Fibroblast of lung (primary cell): ENCODE data around the gene ITIH2. TPM values are rescaled to one million over a fixed set of nuclear protein-coding genes. Genes with fewer than 3 reads are reported as not detected.
"Not testable (repeated sequence)": the region's sequence is repeated elsewhere in the genome, so short reads cannot be mapped to it uniquely, and the experiment has no call there.

Experiments used
- DNase-seq, 2 donors: peaks; one replicate each; pipeline versions ENCODE4 v3.0.0 to v3.0.0-alpha.2; 2010; ENCODE audit warnings: low read depth in 2 of 2
- H2AFZ ChIP-seq: 2 replicates; pipeline ENCODE4 v1.5.1; 2012; ENCODE audit warnings: low read length, control low read depth, inconsistent platforms
- H3K27ac ChIP-seq: 2 replicates; pipeline ENCODE4 v1.5.1; 2011; ENCODE audit warnings: low read length, control low read depth; ENCODE audit not compliant: insufficient read depth
- H3K27me3 ChIP-seq: 2 replicates; pipeline ENCODE4 v1.5.1; 2011; ENCODE audit warnings: mild to moderate bottlenecking, low read length; ENCODE audit not compliant: control insufficient read depth, insufficient read depth
- H3K36me3 ChIP-seq: 2 replicates; pipeline ENCODE4 v1.5.1; 2011; ENCODE audit warnings: low read length; ENCODE audit not compliant: control insufficient read depth, insufficient read depth
- H3K4me1 ChIP-seq: 2 replicates; pipeline ENCODE4 v1.5.1; 2011; ENCODE audit warnings: low read length; ENCODE audit not compliant: control insufficient read depth, insufficient read depth; ENCODE audit errors: extremely low read depth
- H3K4me2 ChIP-seq: 2 replicates; pipeline ENCODE4 v1.5.1; 2011; ENCODE audit warnings: low read length, control low read depth; ENCODE audit not compliant: insufficient read depth; ENCODE audit errors: extremely low read depth
- H3K4me3 ChIP-seq, 4 experiments: fragments of 200-600 bp in 1 of 4; sonication (generic) in 1 of 4; replicated peaks in 1 of 4; 2 replicates each; pipeline ENCODE4 v1.5.1; 2011 to 2016; ENCODE audit warnings: low read length in 4 of 4, low read depth in 3 of 4, mild to moderate bottlenecking in 3 of 4, control low read depth in 2 of 4, inconsistent platforms in 1 of 4, mixed read lengths in 1 of 4; ENCODE audit not compliant: insufficient read depth in 1 of 4; ENCODE audit errors: control extremely low read depth in 1 of 4
- H3K79me2 ChIP-seq: 2 replicates; pipeline ENCODE4 v1.5.1; 2012; ENCODE audit warnings: mild to moderate bottlenecking, low read length, inconsistent platforms; ENCODE audit not compliant: control insufficient read depth, insufficient read depth
- H3K9ac ChIP-seq: 2 replicates; pipeline ENCODE4 v1.5.1; 2011; ENCODE audit warnings: mild to moderate bottlenecking, low read length, control low read depth; ENCODE audit not compliant: insufficient read depth
- H3K9me3 ChIP-seq: 2 replicates; pipeline ENCODE4 v1.5.1; 2012; ENCODE audit warnings: low read depth, low read length; ENCODE audit not compliant: control insufficient read depth, insufficient read depth
- H4K20me1 ChIP-seq: 2 replicates; pipeline ENCODE4 v1.5.1; 2011; ENCODE audit warnings: low read length; ENCODE audit not compliant: control insufficient read depth, insufficient read depth; ENCODE audit errors: extremely low read depth
- EZH2 ChIP-seq: IDR thresholded peaks from 2 replicates; pipeline ENCODE4 v1.5.1; 2012; ENCODE audit warnings: low read length, control low read depth, mild to moderate bottlenecking; ENCODE audit errors: missing control alignments
- polyA plus RNA-seq, 2 donors: library from polyadenylated mRNA; depleted of rRNA in 1 of 2; stranded (reverse) in 1 of 2; unstranded in 1 of 2; fragments of >200 nt; gene quantifications; 2 replicates each; pipeline ENCODE4 v1.2.1, GENCODE V29; 2011 to 2012; ENCODE audit warnings: missing spikeins in 1 of 2
- total RNA-seq: library from RNA; depleted of rRNA; stranded (reverse); fragments of >200 nt; gene quantifications from 2 replicates; pipeline ENCODE4 v1.2.1, GENCODE V29; 2014
- TF ChIP-seq, protein P1 (sequence below), 2 donors: IDR thresholded peaks in 1 of 2; conservative IDR thresholded peaks in 1 of 2; 1 replicate in 1 of 2; 2 replicates in 1 of 2; pipeline ENCODE4 v1.5.1; 2011 to 2012; ENCODE audit warnings: low read length in 2 of 2, control low read depth in 1 of 2, inconsistent platforms in 1 of 2, low read depth in 1 of 2, mild to moderate bottlenecking in 1 of 2

ITIH2 gene
- total and polyA plus RNA-seq, 2 donors (not counting 1 experiment from before 2014, with no cell fraction given) = not detected

DNA sequence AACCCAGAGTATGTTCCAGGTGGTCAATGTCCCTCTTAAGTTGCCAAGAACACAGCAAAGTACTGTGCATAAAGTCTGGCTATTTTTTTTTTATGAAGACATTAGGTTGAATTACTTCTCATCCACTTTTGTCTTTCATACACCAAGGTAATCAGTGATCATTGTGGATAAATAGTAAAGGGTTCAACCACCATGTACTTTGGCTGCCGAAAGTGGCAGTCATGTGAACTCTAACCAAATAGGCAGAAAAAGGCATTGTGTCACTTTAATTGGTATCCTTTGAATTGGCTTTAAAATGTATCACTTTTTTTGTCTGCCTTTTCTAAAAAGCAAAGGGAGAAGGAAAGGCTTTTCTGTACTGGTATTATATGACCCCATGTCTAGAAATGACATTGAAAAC lies 7.3 kb downstream of the ITIH2 start:
- no peak for DNase-seq
- H4K20me1 ChIP-seq = no peaks in the 10 kb centered on the region
- no peak overlapping the region for H2AFZ ChIP-seq
- H3K36me3 ChIP-seq = no peaks in the 10 kb centered on the region
- no peak overlapping the region for H3K9ac ChIP-seq
- H3K4me2 ChIP-seq = no peak overlapping the region
- TF ChIP-seq EZH2 = no peak
- TF ChIP-seq, protein P1, sequence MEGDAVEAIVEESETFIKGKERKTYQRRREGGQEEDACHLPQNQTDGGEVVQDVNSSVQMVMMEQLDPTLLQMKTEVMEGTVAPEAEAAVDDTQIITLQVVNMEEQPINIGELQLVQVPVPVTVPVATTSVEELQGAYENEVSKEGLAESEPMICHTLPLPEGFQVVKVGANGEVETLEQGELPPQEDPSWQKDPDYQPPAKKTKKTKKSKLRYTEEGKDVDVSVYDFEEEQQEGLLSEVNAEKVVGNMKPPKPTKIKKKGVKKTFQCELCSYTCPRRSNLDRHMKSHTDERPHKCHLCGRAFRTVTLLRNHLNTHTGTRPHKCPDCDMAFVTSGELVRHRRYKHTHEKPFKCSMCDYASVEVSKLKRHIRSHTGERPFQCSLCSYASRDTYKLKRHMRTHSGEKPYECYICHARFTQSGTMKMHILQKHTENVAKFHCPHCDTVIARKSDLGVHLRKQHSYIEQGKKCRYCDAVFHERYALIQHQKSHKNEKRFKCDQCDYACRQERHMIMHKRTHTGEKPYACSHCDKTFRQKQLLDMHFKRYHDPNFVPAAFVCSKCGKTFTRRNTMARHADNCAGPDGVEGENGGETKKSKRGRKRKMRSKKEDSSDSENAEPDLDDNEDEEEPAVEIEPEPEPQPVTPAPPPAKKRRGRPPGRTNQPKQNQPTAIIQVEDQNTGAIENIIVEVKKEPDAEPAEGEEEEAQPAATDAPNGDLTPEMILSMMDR (conservative IDR thresholded peaks at IDR 0.05 in 1 of 2, IDR thresholded peaks at IDR 0.05 in 1 of 2; ENCODE audit: low read depth in 1 of 2, low read length in 2 of 2) = no peak
- no peaks in the 10 kb centered on the region for H3K9me3 ChIP-seq
- no peaks in the 10 kb centered on the region for H3K27me3 ChIP-seq
- H3K4me1 ChIP-seq = no peaks in the 10 kb centered on the region
- no peaks in the 10 kb centered on the region for H3K79me2 ChIP-seq
- no peak overlapping the region for H3K4me3 ChIP-seq
- no peak overlapping the region for H3K27ac ChIP-seq

DNA sequence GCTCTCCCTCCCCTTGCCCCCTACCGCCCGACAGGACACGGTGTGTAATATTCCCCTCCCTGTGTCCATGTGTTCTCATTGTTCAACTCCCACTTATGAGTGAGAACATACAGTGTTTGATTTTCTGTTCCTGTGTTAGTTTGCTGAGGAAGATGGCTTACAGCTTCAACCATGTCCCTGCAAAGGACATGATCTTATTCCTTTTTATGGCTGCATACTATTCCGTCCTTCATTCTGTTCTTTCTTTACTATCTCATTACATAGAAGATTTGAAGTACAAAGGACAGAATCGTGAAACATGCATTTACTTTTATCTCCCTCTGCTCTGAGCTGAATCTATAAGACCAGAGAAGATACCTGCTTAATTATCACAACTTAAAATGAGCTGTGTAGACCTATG lies 8.0 kb downstream of the ITIH2 start:
- not testable (repeated sequence) for H3K4me3 ChIP-seq, DNase-seq, H3K4me1 ChIP-seq, H3K9me3 ChIP-seq, H2AFZ ChIP-seq, H3K79me2 ChIP-seq, H3K4me2 ChIP-seq, H3K36me3 ChIP-seq, H3K27ac ChIP-seq, H3K9ac ChIP-seq, H3K27me3 ChIP-seq, H4K20me1 ChIP-seq

DNA sequence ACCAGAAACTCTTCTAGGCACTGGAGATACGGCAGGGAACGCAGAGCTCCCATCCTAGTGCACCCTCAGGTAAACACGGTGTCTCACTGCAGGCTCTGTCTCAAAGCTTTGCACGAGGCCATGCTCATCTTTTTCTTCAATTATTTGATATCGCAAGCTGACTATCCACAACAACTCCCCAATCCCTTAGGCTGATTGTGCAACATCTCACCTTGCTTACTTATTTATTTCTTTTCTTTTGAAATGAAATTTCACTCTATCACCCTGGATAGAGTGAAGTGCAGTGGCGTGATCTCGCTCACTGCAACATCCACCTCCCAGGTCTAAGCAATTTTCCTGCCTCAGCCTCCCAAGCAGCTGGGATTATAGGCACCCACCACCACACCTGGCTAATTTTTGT lies 12.4 kb downstream of the ITIH2 start:
- no peaks in the 10 kb centered on the region for H3K4me1 ChIP-seq
- H3K4me3 ChIP-seq = no peak overlapping the region
- no peak overlapping the region for H3K27ac ChIP-seq
- no peaks in the 10 kb centered on the region for H3K36me3 ChIP-seq
- no peaks in the 10 kb centered on the region for H3K79me2 ChIP-seq
- no peak overlapping the region for H3K9ac ChIP-seq
- no peaks in the 10 kb centered on the region for H3K27me3 ChIP-seq
- no peak overlapping the region for H2AFZ ChIP-seq
- no peak for DNase-seq
- no peak for TF ChIP-seq EZH2
- TF ChIP-seq, protein P1 (conservative IDR thresholded peaks at IDR 0.05 in 1 of 2, IDR thresholded peaks at IDR 0.05 in 1 of 2; ENCODE audit: low read depth in 1 of 2, low read length in 2 of 2) = no peak
- H4K20me1 ChIP-seq = no peaks in the 10 kb centered on the region
- H3K4me2 ChIP-seq = no peak overlapping the region
- H3K9me3 ChIP-seq = no peaks in the 10 kb centered on the region

DNA sequence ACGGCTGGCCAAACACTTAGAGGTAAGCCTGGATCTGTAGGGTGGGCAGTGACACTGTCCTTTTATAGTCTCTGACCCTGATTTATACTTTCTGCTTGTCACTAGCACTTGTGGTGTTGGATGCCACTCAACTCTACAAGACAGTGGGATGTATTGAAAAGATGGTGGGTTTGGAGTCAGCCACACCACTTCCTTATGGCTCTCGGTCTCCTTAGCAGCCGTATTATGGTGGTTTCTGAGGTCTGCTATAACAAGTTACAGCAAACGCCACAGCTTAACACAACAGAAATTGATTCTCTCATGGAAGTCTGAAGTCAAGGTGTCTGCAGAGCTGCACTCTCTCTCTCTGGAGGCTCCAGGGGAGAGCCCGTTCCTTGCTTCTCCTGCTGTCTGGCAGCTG lies 14.7 kb downstream of the ITIH2 start:
- no peak for TF ChIP-seq EZH2
- TF ChIP-seq, protein P1 (conservative IDR thresholded peaks at IDR 0.05 in 1 of 2, IDR thresholded peaks at IDR 0.05 in 1 of 2; ENCODE audit: low read depth in 1 of 2, low read length in 2 of 2) = no peak
- Histone ChIP-seq H3K79me2 (no peaks in the 10 kb centered on the region), H4K20me1 (no peaks in the 10 kb centered on the region), H3K27ac (no peak overlapping the region), H3K27me3 (no peaks in the 10 kb centered on the region), H3K4me3 (no peak overlapping the region), H3K36me3 (no peaks in the 10 kb centered on the region), H3K9ac (no peak overlapping the region), H3K9me3 (no peaks in the 10 kb centered on the region), H3K4me2 (no peak overlapping the region), H3K4me1 (no peaks in the 10 kb centered on the region), H2AFZ (no peak overlapping the region)
- no peak for DNase-seq
